ENCODE data around the gene SLCO4C1. TPM values are rescaled to one million over a fixed set of nuclear protein-coding genes. Genes with fewer than 3 reads are reported as not detected.

Gene SLCO4C1
- total and polyA plus RNA-seq, 12 donors: 0.06 to 1.6 (median 0.27) TPM; not detected in 2

DNA sequence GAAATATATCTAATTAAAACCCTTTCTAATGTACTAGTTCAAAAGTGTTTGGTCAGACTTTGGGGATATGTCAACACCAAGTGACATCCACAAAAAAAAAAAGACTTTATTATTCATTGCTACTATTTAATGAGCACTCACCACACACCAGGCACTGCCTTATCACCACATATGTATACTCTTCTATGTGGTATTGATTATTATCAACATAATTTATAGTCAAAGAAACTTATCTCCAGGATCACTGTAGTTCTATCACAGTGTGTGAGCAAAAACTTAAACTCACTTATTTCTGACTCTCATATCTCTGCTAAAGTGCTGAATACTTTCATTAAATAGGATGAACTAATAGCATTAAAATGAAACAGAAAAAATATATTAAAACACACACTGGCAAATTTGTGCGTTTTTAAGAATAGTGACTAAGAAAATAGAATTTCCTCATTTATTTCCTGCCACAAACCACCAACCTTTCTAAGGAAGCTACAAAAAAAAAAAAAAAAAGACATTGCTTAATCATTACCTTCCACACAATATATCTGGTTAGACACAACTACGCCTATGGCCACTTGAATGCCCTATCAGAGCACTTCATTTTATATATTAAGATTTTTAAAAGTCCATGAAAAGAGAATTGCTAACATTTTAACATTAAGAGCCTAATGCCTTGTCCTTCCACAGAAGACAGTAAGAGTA is 12.8 kb downstream of the SLCO4C1 start:
- DNase-seq: no peak
- intact Hi-C loops (cut with DNase I): no loop called here
- no peaks in the 10 kb centered on the region for H3K4me1 ChIP-seq (replicated peaks in 1 of 2)
- no peak for TF ChIP-seq POLR2A (IDR thresholded peaks at IDR 0.05)
- TF ChIP-seq, protein P1, sequence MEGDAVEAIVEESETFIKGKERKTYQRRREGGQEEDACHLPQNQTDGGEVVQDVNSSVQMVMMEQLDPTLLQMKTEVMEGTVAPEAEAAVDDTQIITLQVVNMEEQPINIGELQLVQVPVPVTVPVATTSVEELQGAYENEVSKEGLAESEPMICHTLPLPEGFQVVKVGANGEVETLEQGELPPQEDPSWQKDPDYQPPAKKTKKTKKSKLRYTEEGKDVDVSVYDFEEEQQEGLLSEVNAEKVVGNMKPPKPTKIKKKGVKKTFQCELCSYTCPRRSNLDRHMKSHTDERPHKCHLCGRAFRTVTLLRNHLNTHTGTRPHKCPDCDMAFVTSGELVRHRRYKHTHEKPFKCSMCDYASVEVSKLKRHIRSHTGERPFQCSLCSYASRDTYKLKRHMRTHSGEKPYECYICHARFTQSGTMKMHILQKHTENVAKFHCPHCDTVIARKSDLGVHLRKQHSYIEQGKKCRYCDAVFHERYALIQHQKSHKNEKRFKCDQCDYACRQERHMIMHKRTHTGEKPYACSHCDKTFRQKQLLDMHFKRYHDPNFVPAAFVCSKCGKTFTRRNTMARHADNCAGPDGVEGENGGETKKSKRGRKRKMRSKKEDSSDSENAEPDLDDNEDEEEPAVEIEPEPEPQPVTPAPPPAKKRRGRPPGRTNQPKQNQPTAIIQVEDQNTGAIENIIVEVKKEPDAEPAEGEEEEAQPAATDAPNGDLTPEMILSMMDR (IDR thresholded peaks at IDR 0.05): no peak
- no peak overlapping the region for H3K4me3 ChIP-seq
- H3K27me3 ChIP-seq: no peaks in the 10 kb centered on the region
- 40 to 64% (median 53%) methylated on average over 2 of the region's 2 CpGs for WGBS, 4 donors
- no peaks in the 10 kb centered on the region for H3K9me3 ChIP-seq (replicated peaks in 1 of 3)
- no peak overlapping the region for H3K27ac ChIP-seq
- H3K36me3 ChIP-seq (replicated peaks in 1 of 2): no peaks in the 10 kb centered on the region

DNA sequence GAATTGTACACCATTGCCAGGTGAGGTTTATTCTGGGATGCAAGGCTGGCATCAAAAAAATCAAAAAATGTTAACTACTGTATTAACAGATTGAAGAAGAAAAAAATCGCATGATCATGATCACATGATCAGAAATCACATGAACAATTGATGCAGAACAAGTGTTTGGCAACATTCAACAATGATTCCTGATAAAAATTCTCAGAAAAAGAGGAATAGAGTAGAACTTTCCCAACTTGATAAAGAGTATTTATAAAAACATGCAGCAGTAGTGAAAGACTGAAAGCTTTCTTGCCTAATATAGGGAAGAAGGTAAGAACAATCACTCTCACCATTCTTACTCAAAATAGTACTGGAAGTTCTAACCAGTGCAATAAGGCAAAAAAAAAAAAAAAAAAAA is 16.4 kb downstream of the SLCO4C1 start:
- H3K4me1 ChIP-seq (replicated peaks in 1 of 2): no peaks in the 10 kb centered on the region
- H3K27me3 ChIP-seq: no peaks in the 10 kb centered on the region
- TF ChIP-seq, protein P1 (IDR thresholded peaks at IDR 0.05): no peak
- no peak for TF ChIP-seq POLR2A (IDR thresholded peaks at IDR 0.05)
- H3K9me3 ChIP-seq (replicated peaks in 1 of 3): no peaks in the 10 kb centered on the region
- no peak overlapping the region for H3K4me3 ChIP-seq
- DNase-seq: no peak
- WGBS, 4 donors: 62 to 69% (median 66%) methylated on average over 1 of the region's 1 CpG
- intact Hi-C loops (cut with DNase I): no loop called here
- H3K27ac ChIP-seq: no peak overlapping the region
- H3K36me3 ChIP-seq (replicated peaks in 1 of 2): no peaks in the 10 kb centered on the region

DNA sequence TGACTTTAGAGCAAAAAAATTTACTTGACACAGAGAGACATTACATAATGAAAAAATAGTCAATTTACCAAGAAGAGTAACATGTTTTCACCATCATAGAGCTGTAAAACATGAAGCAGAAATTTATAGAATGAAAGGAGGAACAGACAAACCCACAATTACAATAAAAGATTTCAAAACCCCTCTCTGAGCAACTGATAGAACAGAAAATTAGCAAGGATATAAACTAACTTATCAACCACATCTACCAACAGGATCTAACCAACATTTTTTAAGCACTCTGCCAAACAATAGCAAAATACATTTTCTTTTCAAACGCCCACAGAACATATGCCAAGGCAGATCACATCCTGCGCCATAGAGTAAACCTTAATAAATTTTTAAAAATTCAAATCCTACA is 17.9 kb downstream of the SLCO4C1 start:
- TF ChIP-seq POLR2A (IDR thresholded peaks at IDR 0.05): no peak
- TF ChIP-seq, protein P1 (IDR thresholded peaks at IDR 0.05): no peak
- no peaks in the 10 kb centered on the region for H3K27me3 ChIP-seq
- 64 to 75% (median 70%) methylated on average over 2 of the region's 2 CpGs for WGBS, 4 donors
- H3K4me1 ChIP-seq (replicated peaks in 1 of 2): no peaks in the 10 kb centered on the region
- no peak overlapping the region for H3K4me3 ChIP-seq
- intact Hi-C loops (cut with DNase I): no loop called here
- no peaks in the 10 kb centered on the region for H3K9me3 ChIP-seq (replicated peaks in 1 of 3)
- no peaks in the 10 kb centered on the region for H3K36me3 ChIP-seq (replicated peaks in 1 of 2)
- DNase-seq: no peak
- no peak overlapping the region for H3K27ac ChIP-seq

DNA sequence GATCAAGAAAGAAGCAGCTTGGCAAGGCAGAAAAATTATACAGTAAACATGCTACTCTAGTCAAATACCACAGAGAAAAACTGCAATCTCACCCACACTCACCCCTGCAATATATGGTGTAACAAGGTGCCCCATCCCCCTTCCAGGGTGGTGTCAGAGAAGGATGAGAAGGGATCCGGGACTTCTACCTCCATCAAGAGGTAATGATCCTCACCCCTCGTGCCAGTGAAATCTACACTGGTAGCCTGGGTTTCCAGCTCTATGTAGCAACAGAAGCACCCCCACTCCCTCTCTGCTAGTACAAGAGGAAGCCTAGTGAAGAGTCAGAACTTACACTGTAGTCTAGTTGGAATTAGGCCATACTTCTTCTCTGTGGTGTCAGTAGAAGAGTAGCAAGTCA is 18.9 kb downstream of the SLCO4C1 start:
- H3K4me1 ChIP-seq (replicated peaks in 1 of 2): no peaks in the 10 kb centered on the region
- no peaks in the 10 kb centered on the region for H3K9me3 ChIP-seq (replicated peaks in 1 of 3)
- no peak overlapping the region for H3K27ac ChIP-seq
- no peaks in the 10 kb centered on the region for H3K27me3 ChIP-seq
- no peak overlapping the region for H3K4me3 ChIP-seq
- 69 to 86% (median 74%) methylated on average over 2 of the region's 2 CpGs; no CpG with 5 or more reads in 1 of the 4 donors for WGBS, 4 donors
- intact Hi-C loops (cut with DNase I): no loop called here
- no peaks in the 10 kb centered on the region for H3K36me3 ChIP-seq (replicated peaks in 1 of 2)
- no peak for DNase-seq
- no peak for TF ChIP-seq POLR2A (IDR thresholded peaks at IDR 0.05)
- TF ChIP-seq, protein P1 (IDR thresholded peaks at IDR 0.05): no peak
